Naive B cell (primary cell): ENCODE data around the gene RSPH4A. TPM values are rescaled to one million over a fixed set of nuclear protein-coding genes. Genes with fewer than 3 reads are reported as not detected.

Source experiments
- polyA plus RNA-seq, 6 donors: library from polyadenylated mRNA; unstranded; fragments of 300-500 nt; fragmentation: Illumina TruSeq; gene quantifications; one replicate each; pipeline ENCODE4 v1.2.3, GENCODE V29; 2021; ENCODE audit warnings: low read depth in 6 of 6

RSPH4A gene
- polyA plus RNA-seq, 6 donors from 2014 or later, result 0.13 to 0.25 TPM; not detected in 4

Other genes starting within 250 kb of the RSPH4A start
- gene DSE, start 245.5 kb upstream of the RSPH4A start, polyA plus RNA-seq, result 10 to 100 TPM in 5 of 6 donors, 1 to 10 TPM in 1; 6.9 to 28.5 (median 21.2) TPM
- gene CALHM6, start 155.1 kb upstream of the RSPH4A start, polyA plus RNA-seq, result 1,000 to 10,000 TPM in 1 of 6 donors, 100 to 1,000 TPM in 5; 687 to 1,118 (median 783) TPM
- not detected for gene CALHM5, start 104.8 kb upstream of the RSPH4A start, polyA plus RNA-seq
- gene TRAPPC3L, start 70.8 kb upstream of the RSPH4A start, polyA plus RNA-seq, result under 1 TPM in 3 of 6 donors, not detected in 3; 0.24 to 0.84 (median 0.38) TPM
- under 1 TPM in 1 of 6 donors, not detected in 5; 0.32 TPM for gene CALHM4, start 62.7 kb upstream of the RSPH4A start, polyA plus RNA-seq
- gene RWDD1, start 45.0 kb upstream of the RSPH4A start, polyA plus RNA-seq, result 10 to 100 TPM; 39.7 to 61.6 (median 49.7) TPM
- gene ZUP1, start 52.3 kb downstream of the RSPH4A start, polyA plus RNA-seq, result 1 to 10 TPM; 5.8 to 9.2 (median 6.7) TPM
- gene KPNA5, start 64.7 kb downstream of the RSPH4A start, polyA plus RNA-seq, result 10 to 100 TPM; 15.7 to 20.6 (median 17.4) TPM
- not detected for gene FAM162B, start 149.2 kb downstream of the RSPH4A start, polyA plus RNA-seq
- gene GPRC6A, start 212.6 kb downstream of the RSPH4A start, polyA plus RNA-seq, result not detected